HEK293 (cell line): ENCODE data around the gene NPAS2.

Experiments used
- CTCF ChIA-PET: fragments of 350-600 bp; formaldehyde crosslinking; extraction: SDS; loops from one replicate; lab custom pipeline; 2021; ENCODE audit warnings: antibody characterized with exemption; lab: Yijun Ruan, JAX
- POLR2A ChIA-PET: fragments of 300-600 bp; formaldehyde crosslinking; extraction: SDS; loops from one replicate; lab custom pipeline; 2020; ENCODE audit warnings: antibody characterized with exemption, inconsistent platforms; lab: Yijun Ruan, JAX
- H3K27ac ChIP-seq: fragments of 200-500 bp; sonication (Bioruptor generic); 2 replicates; pipeline ENCODE4 v1.5.1; 2014; ENCODE audit warnings: low read depth, low read length, control low read depth, inconsistent platforms; ENCODE audit errors: extremely low read depth
- H3K36me3 ChIP-seq, 2 experiments: fragments of 200-500 bp in 1 of 2; sonication (Bioruptor generic) in 1 of 2; 1 replicate in 1 of 2; 2 replicates in 1 of 2; pipeline ENCODE4 v1.5.1; 2014 to 2017; ENCODE audit warnings: inconsistent platforms in 2 of 2, low read length in 2 of 2; ENCODE audit not compliant: control insufficient read depth in 2 of 2, insufficient read depth in 1 of 2
- H3K4me1 ChIP-seq: fragments of 200-500 bp; sonication (Bioruptor generic); 2 replicates; pipeline ENCODE4 v1.5.1; 2014; ENCODE audit warnings: mild to moderate bottlenecking, low read length, inconsistent platforms; ENCODE audit not compliant: control insufficient read depth, insufficient read depth
- H3K4me3 ChIP-seq: 2 replicates; pipeline ENCODE4 v1.5.1; 2011; ENCODE audit warnings: low read depth, mild to moderate bottlenecking, control low read depth, low read length, moderate library complexity
- H3K9me3 ChIP-seq: fragments of 200-500 bp; sonication (Bioruptor generic); 2 replicates; pipeline ENCODE4 v1.5.1; 2014; ENCODE audit warnings: low read depth, low read length, inconsistent platforms; ENCODE audit not compliant: control insufficient read depth, insufficient read depth
- EGR2 ChIP-seq: fragments of 450-650 bp; formaldehyde crosslinking; IDR thresholded peaks from 2 replicates; pipeline ENCODE4 v1.5.1; 2016; ENCODE audit warnings: low read depth, missing biosample characterization, missing genetic modification characterization
- FEZF1 ChIP-seq: fragments of 450-650 bp; formaldehyde crosslinking; IDR thresholded peaks from 2 replicates; pipeline ENCODE4 v1.5.1; 2016; ENCODE audit warnings: missing biosample characterization, missing genetic modification characterization
- GLIS1 ChIP-seq: fragments of 450-650 bp; formaldehyde crosslinking; IDR thresholded peaks from 2 replicates; pipeline ENCODE4 v1.5.1; 2016; ENCODE audit warnings: missing biosample characterization, missing genetic modification characterization
- SCRT2 ChIP-seq: fragments of 450-650 bp; formaldehyde crosslinking; IDR thresholded peaks from 2 replicates; pipeline ENCODE4 v1.5.1; 2016; ENCODE audit warnings: missing biosample characterization, missing genetic modification characterization
- YY1 ChIP-seq: fragments of 450-650 bp; formaldehyde crosslinking; IDR thresholded peaks from 2 replicates; pipeline ENCODE4 v1.5.1; 2018; ENCODE audit warnings: missing biosample characterization, missing genetic modification characterization
- ZBTB17 ChIP-seq: fragments of 450-650 bp; formaldehyde crosslinking; IDR thresholded peaks from 2 replicates; pipeline ENCODE4 v1.5.1; 2016; ENCODE audit warnings: missing biosample characterization, missing genetic modification characterization
- ZFP3 ChIP-seq: fragments of 450-650 bp; formaldehyde crosslinking; IDR thresholded peaks from 2 replicates; pipeline ENCODE4 v1.5.1; 2016; ENCODE audit warnings: low read depth, missing biosample characterization, missing genetic modification characterization
- ZNF10 ChIP-seq: fragments of 450-650 bp; formaldehyde crosslinking; IDR thresholded peaks from 2 replicates; pipeline ENCODE4 v1.5.1; 2017; ENCODE audit warnings: missing biosample characterization, missing genetic modification characterization
- ZNF214 ChIP-seq: fragments of 450-650 bp; formaldehyde crosslinking; IDR thresholded peaks from 2 replicates; pipeline ENCODE4 v1.5.1; 2017; ENCODE audit warnings: missing biosample characterization, mild to moderate bottlenecking, missing genetic modification characterization, borderline replicate concordance
- ZNF24 ChIP-seq: fragments of 450-650 bp; formaldehyde crosslinking; IDR thresholded peaks from 2 replicates; pipeline ENCODE4 v1.5.1; 2016; ENCODE audit warnings: missing biosample characterization, missing genetic modification characterization
- ZNF274 ChIP-seq, 2 experiments: fragments of 200-500 bp in 1 of 2; fragments of 450-650 bp in 1 of 2; sonication (Bioruptor generic) in 1 of 2; formaldehyde crosslinking in 1 of 2; IDR thresholded peaks; 2 replicates each; pipeline versions ENCODE4 v1.5.1 to v1.6.1; 2014 to 2016; ENCODE audit warnings: borderline replicate concordance in 1 of 2, inconsistent platforms in 1 of 2, low read length in 1 of 2, missing biosample characterization in 1 of 2, missing genetic modification characterization in 1 of 2
- ZNF366 ChIP-seq: fragments of 450-650 bp; formaldehyde crosslinking; conservative IDR thresholded peaks from 2 replicates; pipeline ENCODE4 v1.5.1; 2016; ENCODE audit warnings: missing biosample characterization, missing genetic modification characterization
- ZNF510 ChIP-seq: fragments of 450-650 bp; formaldehyde crosslinking; IDR thresholded peaks from 2 replicates; pipeline ENCODE4 v1.5.1; 2018; ENCODE audit warnings: mild to moderate bottlenecking, missing genetic modification characterization, missing biosample characterization; ENCODE audit not compliant: insufficient replicate concordance
- ZNF514 ChIP-seq: fragments of 450-650 bp; formaldehyde crosslinking; IDR thresholded peaks from 2 replicates; pipeline ENCODE4 v1.5.1; 2016; ENCODE audit warnings: missing biosample characterization, missing genetic modification characterization
- ZNF571 ChIP-seq: fragments of 450-650 bp; formaldehyde crosslinking; IDR thresholded peaks from 2 replicates; pipeline ENCODE4 v1.5.0; 2017; ENCODE audit warnings: missing biosample characterization, missing genetic modification characterization
- ZNF596 ChIP-seq: fragments of 450-650 bp; IDR thresholded peaks from 2 replicates; pipeline ENCODE4 v1.5.0; 2018; ENCODE audit warnings: missing biosample characterization, mild to moderate bottlenecking, missing genetic modification characterization, moderate library complexity
- ZNF629 ChIP-seq: fragments of 450-650 bp; formaldehyde crosslinking; IDR thresholded peaks from 2 replicates; pipeline ENCODE4 v1.5.1; 2017; ENCODE audit warnings: missing biosample characterization, missing genetic modification characterization
- ZNF654 ChIP-seq: fragments of 450-650 bp; formaldehyde crosslinking; IDR thresholded peaks from 2 replicates; pipeline ENCODE4 v1.5.1; 2016; ENCODE audit warnings: low read depth, missing biosample characterization, missing genetic modification characterization
- TF ChIP-seq, protein P1 (sequence below): fragments of 450-650 bp; formaldehyde crosslinking; IDR thresholded peaks from 2 replicates; pipeline ENCODE4 v1.5.1; 2016; ENCODE audit warnings: missing biosample characterization, missing genetic modification characterization
- TF ChIP-seq, protein P2 (sequence below): fragments of 450-650 bp; formaldehyde crosslinking; IDR thresholded peaks from 2 replicates; pipeline ENCODE4 v1.5.1; 2016; ENCODE audit warnings: missing biosample characterization, missing genetic modification characterization, borderline replicate concordance
- TF ChIP-seq, protein P3 (sequence below): fragments of 450-650 bp; formaldehyde crosslinking; IDR thresholded peaks from 2 replicates; pipeline ENCODE4 v1.5.1; 2017; ENCODE audit warnings: missing biosample characterization, missing genetic modification characterization

The NPAS2 gene

DNA sequence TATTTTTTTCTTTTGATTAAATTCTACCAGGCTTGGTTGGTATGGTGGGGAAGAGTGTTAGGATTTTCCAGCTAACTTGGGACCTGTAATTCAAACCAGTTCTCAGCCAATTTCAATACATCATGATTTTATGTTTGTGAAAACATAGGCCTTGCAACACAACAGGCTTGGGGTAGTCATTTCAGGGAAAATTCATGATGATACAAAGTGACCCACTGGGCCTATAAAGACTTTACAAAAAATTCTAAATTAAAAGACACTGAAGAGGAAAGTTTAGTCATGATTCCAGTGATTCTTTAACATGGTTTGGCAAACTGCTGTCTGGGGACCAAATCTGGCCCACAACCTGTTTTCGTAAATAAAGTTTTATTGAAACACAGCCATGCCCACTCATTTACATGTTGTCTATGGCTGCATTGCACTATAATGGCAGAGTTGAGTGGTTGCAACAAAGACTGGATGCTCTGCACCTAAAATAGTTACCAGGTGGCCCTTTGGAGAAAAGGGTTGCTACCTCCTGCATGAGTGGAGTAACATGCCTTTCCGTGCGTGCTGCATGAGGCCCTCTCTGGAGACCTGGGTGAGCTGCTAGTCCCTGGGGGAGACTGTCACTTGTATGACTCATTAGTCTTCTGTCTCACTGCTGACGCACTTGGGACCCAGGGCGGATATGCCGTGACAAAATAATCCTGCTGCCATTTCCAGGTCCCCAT lies 73.6 kb downstream of the NPAS2 start (continued):
- TF ChIP-seq, protein P1, sequence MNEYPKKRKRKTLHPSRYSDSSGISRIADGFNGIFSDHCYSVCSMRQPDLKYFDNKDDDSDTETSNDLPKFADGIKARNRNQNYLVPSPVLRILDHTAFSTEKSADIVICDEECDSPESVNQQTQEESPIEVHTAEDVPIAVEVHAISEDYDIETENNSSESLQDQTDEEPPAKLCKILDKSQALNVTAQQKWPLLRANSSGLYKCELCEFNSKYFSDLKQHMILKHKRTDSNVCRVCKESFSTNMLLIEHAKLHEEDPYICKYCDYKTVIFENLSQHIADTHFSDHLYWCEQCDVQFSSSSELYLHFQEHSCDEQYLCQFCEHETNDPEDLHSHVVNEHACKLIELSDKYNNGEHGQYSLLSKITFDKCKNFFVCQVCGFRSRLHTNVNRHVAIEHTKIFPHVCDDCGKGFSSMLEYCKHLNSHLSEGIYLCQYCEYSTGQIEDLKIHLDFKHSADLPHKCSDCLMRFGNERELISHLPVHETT (tag by site-specific recombination), result peak; percentile 51; the same call in 1 of the 2 replicates
- peak; percentile 96 for TF ChIP-seq ZNF629 (tag by site-specific recombination)
- no peak for TF ChIP-seq ZNF654 (tag by site-specific recombination)
- no peak for TF ChIP-seq ZNF24 (tag by site-specific recombination)
- TF ChIP-seq GLIS1 (tag by site-specific recombination), result peak; percentile 39; the same call in 1 of the 2 replicates
- TF ChIP-seq, all 188 proteins: peak for 9

DNA sequence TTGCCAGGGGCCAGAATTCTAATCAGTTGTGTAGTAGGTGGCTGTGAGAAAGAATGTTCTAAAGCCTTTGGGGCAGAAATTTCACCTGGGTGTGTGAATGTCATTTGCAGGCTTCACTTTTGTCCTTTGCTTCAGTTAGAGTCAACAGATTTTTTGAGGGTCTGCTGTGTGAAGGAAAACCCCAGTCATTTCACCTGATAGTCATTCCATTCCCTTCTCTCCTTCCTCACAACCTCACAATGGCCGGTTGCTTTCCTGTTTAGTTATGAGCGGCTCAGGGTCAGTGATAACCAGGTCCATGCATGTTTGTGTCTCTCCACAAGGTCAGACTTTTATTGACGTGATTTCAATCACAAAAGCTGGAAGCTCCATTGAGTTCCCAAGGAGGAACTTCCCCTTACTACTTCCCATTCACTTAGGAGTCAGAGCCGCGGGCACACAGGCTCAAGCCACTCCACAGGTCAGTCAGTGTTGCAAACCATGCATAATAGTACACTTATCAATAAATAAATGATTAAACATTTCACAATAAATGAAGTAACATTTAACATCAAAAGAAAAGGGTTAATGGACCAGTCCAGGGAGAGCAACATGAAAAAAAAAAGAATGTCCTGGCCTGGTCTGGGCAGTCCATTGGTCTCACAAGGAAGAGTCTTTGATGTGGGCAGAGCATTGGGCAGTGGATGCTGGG lies 74.3 kb downstream of the NPAS2 start:
- ChIA-PET POLR2A (interaction anchor here (1.9 kb wide), 1 partner anchor 108 kb away, joined by 4 read pairs; the partner anchor contains the start of gene RPL31), CTCF (interaction anchor here (0.5 to 0.6 kb wide), 3 partner anchors 22 to 1354 kb away, joined by 3 to 5 read pairs (median 3); no protein-coding TSS in a partner anchor)
- no peaks in the 10 kb centered on the region for H3K36me3 ChIP-seq
- H3K4me1 ChIP-seq, result peaks cover 5% of the 10 kb centered on the region; the same call in 1 of the 2 replicates
- no peaks in the 10 kb centered on the region for H3K9me3 ChIP-seq
- no peak overlapping the region for H3K27ac ChIP-seq
- no peak overlapping the region for H3K4me3 ChIP-seq
- TF ChIP-seq ZNF10 (tag by site-specific recombination) (0 out of 2 replicates have a peak, but pooled peaks have one; percentile 22), FEZF1 (tag by site-specific recombination) (no peak)
- TF ChIP-seq, protein P2, sequence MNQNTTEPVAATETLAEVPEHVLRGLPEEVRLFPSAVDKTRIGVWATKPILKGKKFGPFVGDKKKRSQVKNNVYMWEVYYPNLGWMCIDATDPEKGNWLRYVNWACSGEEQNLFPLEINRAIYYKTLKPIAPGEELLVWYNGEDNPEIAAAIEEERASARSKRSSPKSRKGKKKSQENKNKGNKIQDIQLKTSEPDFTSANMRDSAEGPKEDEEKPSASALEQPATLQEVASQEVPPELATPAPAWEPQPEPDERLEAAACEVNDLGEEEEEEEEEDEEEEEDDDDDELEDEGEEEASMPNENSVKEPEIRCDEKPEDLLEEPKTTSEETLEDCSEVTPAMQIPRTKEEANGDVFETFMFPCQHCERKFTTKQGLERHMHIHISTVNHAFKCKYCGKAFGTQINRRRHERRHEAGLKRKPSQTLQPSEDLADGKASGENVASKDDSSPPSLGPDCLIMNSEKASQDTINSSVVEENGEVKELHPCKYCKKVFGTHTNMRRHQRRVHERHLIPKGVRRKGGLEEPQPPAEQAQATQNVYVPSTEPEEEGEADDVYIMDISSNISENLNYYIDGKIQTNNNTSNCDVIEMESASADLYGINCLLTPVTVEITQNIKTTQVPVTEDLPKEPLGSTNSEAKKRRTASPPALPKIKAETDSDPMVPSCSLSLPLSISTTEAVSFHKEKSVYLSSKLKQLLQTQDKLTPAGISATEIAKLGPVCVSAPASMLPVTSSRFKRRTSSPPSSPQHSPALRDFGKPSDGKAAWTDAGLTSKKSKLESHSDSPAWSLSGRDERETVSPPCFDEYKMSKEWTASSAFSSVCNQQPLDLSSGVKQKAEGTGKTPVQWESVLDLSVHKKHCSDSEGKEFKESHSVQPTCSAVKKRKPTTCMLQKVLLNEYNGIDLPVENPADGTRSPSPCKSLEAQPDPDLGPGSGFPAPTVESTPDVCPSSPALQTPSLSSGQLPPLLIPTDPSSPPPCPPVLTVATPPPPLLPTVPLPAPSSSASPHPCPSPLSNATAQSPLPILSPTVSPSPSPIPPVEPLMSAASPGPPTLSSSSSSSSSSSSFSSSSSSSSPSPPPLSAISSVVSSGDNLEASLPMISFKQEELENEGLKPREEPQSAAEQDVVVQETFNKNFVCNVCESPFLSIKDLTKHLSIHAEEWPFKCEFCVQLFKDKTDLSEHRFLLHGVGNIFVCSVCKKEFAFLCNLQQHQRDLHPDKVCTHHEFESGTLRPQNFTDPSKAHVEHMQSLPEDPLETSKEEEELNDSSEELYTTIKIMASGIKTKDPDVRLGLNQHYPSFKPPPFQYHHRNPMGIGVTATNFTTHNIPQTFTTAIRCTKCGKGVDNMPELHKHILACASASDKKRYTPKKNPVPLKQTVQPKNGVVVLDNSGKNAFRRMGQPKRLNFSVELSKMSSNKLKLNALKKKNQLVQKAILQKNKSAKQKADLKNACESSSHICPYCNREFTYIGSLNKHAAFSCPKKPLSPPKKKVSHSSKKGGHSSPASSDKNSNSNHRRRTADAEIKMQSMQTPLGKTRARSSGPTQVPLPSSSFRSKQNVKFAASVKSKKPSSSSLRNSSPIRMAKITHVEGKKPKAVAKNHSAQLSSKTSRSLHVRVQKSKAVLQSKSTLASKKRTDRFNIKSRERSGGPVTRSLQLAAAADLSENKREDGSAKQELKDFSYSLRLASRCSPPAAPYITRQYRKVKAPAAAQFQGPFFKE (tag by site-specific recombination), result no peak

DNA sequence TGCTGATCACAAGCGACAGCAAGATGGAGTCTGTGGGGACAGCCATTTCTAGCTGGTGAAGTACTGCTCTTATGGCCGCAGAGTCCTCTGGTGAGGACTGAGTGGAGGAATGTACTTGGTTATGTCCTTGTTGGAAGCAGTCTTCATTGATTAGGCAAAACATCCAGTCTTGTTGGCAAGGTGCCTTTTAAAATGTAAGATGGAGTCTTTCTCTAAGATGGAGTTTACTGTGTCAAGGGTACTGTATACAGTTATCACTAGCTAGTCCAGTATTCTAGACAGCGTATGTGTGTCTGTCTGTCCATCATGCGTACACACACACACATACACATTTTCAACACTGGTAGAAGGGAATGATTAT lies 74.8 kb downstream of the NPAS2 start:
- TF ChIP-seq, protein P3, sequence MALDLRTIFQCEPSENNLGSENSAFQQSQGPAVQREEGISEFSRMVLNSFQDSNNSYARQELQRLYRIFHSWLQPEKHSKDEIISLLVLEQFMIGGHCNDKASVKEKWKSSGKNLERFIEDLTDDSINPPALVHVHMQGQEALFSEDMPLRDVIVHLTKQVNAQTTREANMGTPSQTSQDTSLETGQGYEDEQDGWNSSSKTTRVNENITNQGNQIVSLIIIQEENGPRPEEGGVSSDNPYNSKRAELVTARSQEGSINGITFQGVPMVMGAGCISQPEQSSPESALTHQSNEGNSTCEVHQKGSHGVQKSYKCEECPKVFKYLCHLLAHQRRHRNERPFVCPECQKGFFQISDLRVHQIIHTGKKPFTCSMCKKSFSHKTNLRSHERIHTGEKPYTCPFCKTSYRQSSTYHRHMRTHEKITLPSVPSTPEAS (tag by site-specific recombination), result no peak
- TF ChIP-seq ZNF596 (tag by site-specific recombination), result no peak
- TF ChIP-seq ZNF214 (tag by site-specific recombination), result no peak
- TF ChIP-seq ZNF514 (tag by site-specific recombination), result no peak
- TF ChIP-seq ZNF510 (tag by site-specific recombination), result no peak
- TF ChIP-seq ZBTB17 (tag by site-specific recombination), result no peak
- no peak for TF ChIP-seq YY1 (tag by site-specific recombination)
- TF ChIP-seq ZNF366 (tag by site-specific recombination), result no peak
- TF ChIP-seq ZFP3 (tag by site-specific recombination), result no peak
- TF ChIP-seq ZNF571 (tag by site-specific recombination), result no peak
- TF ChIP-seq ZNF274 (IDR thresholded peaks at IDR 0.05; ENCODE audit: low read length), result no peak
- TF ChIP-seq ZNF274 (tag by site-specific recombination; IDR thresholded peaks at IDR 0.05; ENCODE audit: borderline replicate concordance), result no peak
- TF ChIP-seq EGR2 (tag by site-specific recombination), result no peak
- TF ChIP-seq SCRT2 (tag by site-specific recombination), result no peak
- TF ChIP-seq, all 188 proteins: peak for 0
- Histone ChIP-seq H3K4me1 (peaks cover 5% of the 10 kb centered on the region; the same call in 1 of the 2 replicates), H3K27ac (no peak overlapping the region), H3K36me3 (no peaks in the 10 kb centered on the region), H3K4me3 (no peak overlapping the region), H3K9me3 (no peaks in the 10 kb centered on the region)
- ChIA-PET CTCF (interaction anchor here (0.5 to 1.0 kb wide), 3 partner anchors 9 to 1355 kb away, joined by 3 to 5 read pairs (median 3); no protein-coding TSS in a partner anchor), POLR2A (no interaction called here)
